GM12801 (cell line): ENCODE data around the gene TALDO1.

Experiments
- CTCF ChIP-seq: IDR thresholded peaks from one replicate; pipeline ENCODE4 v1.5.1; 2011; ENCODE audit warnings: control low read depth; ENCODE audit not compliant: insufficient read length; ENCODE audit errors: extremely low read depth

Gene TALDO1

GRCh38 chr11:770642-771616 lies 23.7 kb downstream of the TALDO1 start:
- no peak for TF ChIP-seq CTCF

DNA sequence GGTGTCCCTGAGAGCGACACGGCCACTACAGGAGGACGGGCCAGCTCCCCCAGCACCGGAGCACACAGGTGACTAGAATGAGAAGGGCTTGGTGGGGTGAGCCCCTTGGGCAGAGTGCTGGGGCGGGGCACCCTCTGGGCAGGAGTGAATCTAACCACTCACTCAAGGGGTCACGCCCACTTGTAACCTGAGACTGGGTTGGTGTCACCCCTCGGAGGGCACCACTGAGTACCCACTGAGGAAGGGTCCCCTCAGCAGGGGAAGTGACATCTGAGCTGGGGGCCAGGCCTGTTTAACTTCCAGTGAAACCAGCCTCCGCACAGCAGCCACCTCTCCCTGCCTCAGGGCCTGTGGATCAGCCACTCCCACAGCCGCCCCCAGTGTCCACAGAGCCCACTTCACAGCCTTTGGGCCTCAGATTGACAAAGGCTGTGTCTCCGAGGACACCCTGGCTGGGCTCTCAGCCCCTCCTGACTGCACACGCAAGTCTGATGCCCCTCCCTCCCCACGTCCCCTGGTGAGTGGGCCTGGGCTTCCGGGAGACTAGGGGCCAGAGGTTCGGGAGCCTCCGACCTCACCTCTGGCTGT lies 24.4 kb downstream of the TALDO1 start:
- no peak for TF ChIP-seq CTCF

GRCh38 chr11:772429-773390 lies 25.4 kb downstream of the TALDO1 start:
- no peak for TF ChIP-seq CTCF

- no peak for TF ChIP-seq CTCF
Observed at GRCh38 chr11:773425-773824, 26.2 kb downstream of the TALDO1 start.

DNA sequence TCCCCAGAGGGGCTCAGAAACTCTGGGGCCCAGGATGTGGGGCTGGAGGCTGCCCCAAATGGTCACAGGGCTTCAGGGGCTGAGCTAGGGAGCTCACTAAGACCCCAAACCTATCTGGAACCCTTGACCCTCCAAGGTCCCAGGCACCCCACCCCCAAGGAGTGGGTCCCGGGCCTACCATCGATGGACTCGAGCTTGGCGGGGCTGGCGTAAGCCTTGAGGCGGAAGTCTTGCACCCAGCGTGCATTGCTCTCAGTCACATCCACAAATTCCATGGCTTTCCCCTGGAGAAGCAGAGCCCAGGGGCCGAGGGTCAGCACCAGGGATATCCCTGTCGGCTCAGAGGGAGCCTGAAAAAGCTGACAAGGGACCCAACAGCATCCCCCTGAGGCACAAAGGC lies 26.6 kb downstream of the TALDO1 start:
- TF ChIP-seq CTCF = no peak

- TF ChIP-seq CTCF = no peak
Observed at GRCh38 chr11:774873-775592, 27.8 kb downstream of the TALDO1 start.
